Right hindlimb (tissue), 1 donor: ENCODE measurements around the gene C22orf15.
A peak's percentile ranks its signal among the peaks of the same experiment; 100 is the strongest.
"Not testable (repeated sequence)": the region's sequence is repeated elsewhere in the genome, so short reads cannot be mapped to it uniquely, and the experiment has no call there.

Experiments used
- DNase-seq: peaks from one replicate; pipeline ENCODE4 v3.0.0-alpha.2; 2018

The C22orf15 gene

GRCh38 chr22:23762842-23763578 lies at the start of gene C22orf15:
Gene C22orf15, plus strand, starts transcription at chr22:23762990. Its CDS starts 317 bp downstream, at chr22:23763307.
- peak; percentile 65 for DNase-seq

- no peak for DNase-seq
These were observed 48.8 kb upstream of the C22orf15 start for GRCh38 chr22:23713696-23714595.

GRCh38 chr22:23714596-23715578 lies 47.9 kb upstream of the C22orf15 start:
- no peak for DNase-seq

- DNase-seq, result no peak
These were observed 46.9 kb upstream of the C22orf15 start for GRCh38 chr22:23715806-23716375.

- peak; percentile 91 for DNase-seq
These were observed 45.7 kb upstream of the C22orf15 start for GRCh38 chr22:23716811-23717801.

- DNase-seq, result no peak
These were observed 44.2 kb upstream of the C22orf15 start for GRCh38 chr22:23718371-23719165.

GRCh38 chr22:23720855-23721254 lies 41.9 kb upstream of the C22orf15 start:
- no peak for DNase-seq

- no peak for DNase-seq
These were observed 40.6 kb upstream of the C22orf15 start for GRCh38 chr22:23722160-23722559.

GRCh38 chr22:23722724-23723123 lies 40.1 kb upstream of the C22orf15 start:
- DNase-seq, result no peak

- not testable (repeated sequence) for DNase-seq
These were observed 34.7 kb upstream of the C22orf15 start for GRCh38 chr22:23728108-23728507.

- no peak for DNase-seq
These were observed 25.1 kb upstream of the C22orf15 start for GRCh38 chr22:23737696-23738095.

GRCh38 chr22:23742505-23743264 lies 20.1 kb upstream of the C22orf15 start:
- no peak for DNase-seq

GRCh38 chr22:23743303-23743705 lies 19.5 kb upstream of the C22orf15 start:
- peak; percentile 88 for DNase-seq

- no peak for DNase-seq
These were observed 18.8 kb upstream of the C22orf15 start for GRCh38 chr22:23744001-23744400.

- no peak for DNase-seq
These were observed 18.3 kb upstream of the C22orf15 start for GRCh38 chr22:23744485-23744884.

- DNase-seq, result no peak
These were observed 17.0 kb upstream of the C22orf15 start for GRCh38 chr22:23745791-23746190.

- DNase-seq, result peak; percentile 78
These were observed 12.9 kb upstream of the C22orf15 start for GRCh38 chr22:23749841-23750301.

- no peak for DNase-seq
These were observed 12.4 kb upstream of the C22orf15 start for GRCh38 chr22:23750367-23750713.

- peak; percentile 89 for DNase-seq
These were observed 11.9 kb upstream of the C22orf15 start, which contains the start of gene ZNF70 for GRCh38 chr22:23750714-23751440. Gene ZNF70, minus strand, starts transcription at chr22:23751112. Its CDS starts 5,972 bp downstream, at chr22:23745140.
